ENCODE measurements around the gene EIF5AL1.
"Not testable (repeated sequence)": the region's sequence is repeated elsewhere in the genome, so short reads cannot be mapped to it uniquely, and the experiment has no call there.

Gene EIF5AL1

DNA sequence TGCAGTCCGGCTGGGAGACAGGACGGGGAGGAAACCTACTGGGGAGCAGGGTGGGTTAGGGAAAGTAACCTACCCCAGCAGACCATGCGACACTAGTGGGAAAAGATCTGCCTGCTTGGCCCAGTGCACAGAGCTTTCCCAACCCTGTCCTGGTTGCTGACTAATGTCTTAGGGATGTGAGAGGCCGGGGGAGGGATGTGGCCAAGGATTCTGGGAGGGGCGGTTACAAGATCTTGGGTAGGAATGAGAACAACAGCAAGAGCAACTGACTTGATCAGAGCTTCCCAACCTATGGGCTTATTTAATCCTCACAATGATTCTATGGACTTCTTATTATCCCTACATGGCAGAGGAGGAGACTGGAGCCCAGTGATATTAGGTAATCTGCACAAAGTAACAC, 24.0 kb upstream of the EIF5AL1 start:
- DNase-seq, result no peak

DNA sequence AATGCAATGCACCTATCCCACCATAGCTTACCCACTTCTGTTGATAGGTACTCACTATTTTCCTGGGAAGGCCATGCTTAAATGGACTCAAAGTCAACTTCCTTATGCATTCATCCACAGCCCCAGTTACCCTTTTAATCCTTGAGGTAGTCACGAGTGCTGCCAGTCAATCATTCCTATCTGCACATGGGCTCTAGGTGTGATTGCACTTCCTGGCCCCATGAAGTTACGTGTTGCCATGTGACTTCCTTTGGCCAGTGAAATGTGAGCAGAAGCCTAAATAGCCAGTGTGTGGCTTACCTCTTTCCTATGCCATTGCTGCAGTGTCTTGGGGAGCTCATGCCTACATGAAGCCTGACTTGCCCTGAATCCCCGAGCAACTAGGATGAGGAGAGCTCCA, 23.5 kb upstream of the EIF5AL1 start:
- DNase-seq, result no peak

DNA sequence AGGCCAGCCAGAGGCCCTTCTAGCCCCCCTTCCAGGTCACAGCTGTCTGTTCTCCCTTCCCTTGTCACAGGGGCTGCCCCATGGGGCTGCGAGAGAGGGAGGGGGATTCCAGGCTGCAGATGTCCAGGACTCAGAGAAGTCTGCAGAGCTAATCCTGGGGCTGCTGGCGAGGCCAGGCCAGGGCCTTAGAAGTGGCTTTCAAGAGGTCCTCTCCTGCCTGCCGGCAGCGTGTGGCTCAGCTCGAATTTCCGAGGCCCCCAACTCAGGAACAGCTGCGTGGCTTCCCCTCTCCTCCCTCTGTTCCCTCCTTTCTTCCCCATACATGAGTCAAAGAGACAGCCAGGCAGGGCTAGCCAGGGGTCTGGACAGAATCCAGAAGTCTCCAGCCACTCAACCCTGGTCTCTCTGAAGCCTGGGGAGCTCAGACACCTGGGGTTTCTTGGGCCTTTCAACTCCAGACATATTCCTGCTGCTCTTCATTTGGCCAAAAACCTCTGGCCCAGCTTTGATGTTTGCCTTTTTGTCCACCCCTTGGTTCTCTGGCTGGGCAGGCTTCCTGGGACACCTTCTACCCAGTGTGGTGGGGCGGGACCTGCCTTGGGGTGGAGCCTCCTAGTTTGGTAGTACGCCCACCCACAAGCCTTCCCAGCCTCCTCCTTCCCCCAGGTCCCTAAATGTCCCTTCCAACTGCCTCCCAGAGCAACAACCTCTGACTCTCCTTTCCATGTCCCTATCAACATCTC, 21.8 kb upstream of the EIF5AL1 start:
- DNase-seq, result no peak

DNA sequence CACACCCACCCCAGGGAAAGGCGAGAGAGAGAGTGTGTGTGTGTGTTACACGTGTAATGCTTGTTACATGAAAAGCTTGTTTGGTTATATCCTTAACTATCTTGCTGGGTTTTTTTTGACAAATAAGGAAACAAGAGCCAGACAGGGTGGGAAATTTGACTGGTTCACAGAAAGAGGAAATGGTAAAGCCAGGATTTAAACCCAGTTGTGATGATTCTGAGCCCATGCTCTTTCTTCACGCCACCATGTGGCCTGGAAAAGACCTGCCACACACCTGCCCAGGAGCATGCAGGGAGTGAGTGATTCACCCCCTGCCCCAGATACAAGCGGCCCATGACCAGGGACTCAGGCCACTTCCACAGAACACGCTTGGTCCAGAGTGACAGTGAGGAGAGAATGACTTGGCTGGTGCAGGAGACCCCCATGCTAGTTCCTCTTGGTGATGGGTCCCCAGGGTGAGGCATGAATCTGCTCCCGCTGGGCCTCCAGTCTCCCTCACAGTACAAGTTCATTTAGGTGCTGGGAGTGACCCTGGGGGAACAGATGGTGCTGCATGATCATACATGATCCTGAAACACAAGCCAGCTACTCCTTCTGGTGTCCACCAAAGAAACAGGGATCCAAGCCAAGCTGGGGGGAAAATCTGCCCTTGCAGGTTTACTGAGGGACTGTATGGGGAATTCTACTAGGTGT, 21.0 kb upstream of the EIF5AL1 start:
- no peak for DNase-seq

DNA sequence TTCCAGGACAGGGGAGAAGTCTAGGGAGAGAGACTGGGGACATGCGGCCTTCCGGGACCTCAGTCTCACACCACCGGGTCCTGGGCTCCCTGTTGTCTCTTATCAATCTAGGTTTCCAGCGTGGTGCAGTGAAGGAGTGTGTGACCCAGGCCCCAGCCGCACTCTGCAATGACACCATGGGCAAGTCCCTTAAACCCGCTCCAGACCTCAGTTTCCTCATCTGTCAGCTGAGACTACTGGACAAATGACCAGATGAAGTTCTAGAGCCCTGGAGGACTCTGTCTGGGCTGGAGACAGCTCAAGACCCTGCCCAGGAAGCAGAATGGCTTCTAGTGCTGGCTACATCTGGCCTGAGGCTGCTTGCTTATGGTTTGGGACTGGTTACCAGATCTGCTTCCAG, 20.1 kb upstream of the EIF5AL1 start:
- DNase-seq, result no peak

DNA sequence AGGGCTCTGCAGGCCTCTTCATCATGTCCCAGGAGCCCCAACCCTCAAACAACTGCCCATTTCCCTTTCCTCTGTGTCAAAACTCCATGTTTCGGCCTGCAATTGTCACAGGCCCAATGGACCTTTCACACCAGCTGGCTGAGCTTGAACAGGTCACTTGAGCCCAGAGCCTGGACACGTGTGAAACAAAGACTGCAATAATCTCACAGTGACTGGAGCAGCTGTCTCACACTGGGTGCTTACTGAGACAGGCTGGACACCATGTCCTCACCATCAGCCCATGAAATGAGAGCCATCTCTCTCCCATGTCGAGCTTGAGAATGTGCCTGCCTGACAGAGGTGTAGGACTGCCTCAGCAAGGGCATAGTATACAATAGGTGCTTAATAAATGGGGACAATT, 19.5 kb upstream of the EIF5AL1 start:
- DNase-seq, result no peak

DNA sequence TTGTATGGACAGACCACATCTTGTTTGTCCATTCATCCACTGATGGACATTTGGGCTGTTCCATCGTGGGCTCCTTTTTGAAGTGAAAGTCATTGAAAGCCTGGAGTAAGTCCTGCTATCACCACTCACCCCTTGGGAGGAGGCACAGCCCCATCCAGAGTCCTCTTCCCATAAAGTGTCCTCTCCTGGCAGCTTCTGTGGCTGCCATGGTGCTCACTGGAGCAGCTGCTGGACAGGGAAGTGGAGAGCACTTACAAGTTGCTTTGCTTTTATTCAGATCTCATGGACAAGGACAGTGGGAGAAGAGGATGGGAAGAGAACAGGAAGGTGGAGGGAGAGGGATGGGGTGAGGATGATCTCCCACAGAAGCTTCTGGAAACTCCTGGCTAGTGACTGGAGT, 18.5 kb upstream of the EIF5AL1 start:
- DNase-seq, result no peak

DNA sequence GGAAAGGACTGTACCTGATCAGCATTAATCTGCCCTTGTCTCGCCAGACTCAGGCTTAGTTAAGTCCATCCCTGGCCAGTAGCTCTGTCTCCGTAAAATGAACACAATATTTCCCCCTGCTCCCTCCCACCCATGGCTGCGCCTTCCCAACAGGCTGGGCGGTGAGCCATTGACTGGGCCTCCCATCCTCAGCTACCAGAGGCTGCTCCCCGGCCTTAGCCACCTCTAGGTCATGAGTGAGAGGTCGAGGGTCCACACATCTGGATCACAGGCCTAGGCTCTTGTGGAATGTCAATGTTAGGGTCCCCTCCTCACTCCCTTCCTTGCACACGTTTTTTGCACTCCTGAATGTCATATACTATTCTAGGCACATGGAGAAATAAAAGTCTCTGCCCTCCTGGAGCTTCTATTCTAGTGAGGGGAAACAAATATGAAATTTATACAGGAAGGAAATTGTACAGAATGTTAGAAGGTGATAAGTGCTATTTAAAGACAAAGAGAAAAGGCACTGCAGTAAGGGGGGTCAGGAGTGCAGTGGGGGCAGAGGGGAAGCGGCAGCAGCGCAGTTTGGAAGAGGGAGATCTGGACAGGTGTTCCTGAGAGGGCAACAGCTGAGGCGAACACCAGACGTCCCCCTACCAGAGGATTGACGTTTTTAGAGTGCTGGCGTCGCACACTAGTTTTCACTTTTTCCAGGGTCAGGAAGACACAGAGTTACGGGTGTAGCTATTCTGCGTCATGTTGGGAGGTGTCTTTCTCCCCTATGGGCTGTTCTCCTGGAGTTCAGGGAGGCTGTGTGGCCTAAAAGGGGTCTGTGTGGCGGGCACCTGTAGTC, 17.2 kb upstream of the EIF5AL1 start:
- DNase-seq, result no peak

DNA sequence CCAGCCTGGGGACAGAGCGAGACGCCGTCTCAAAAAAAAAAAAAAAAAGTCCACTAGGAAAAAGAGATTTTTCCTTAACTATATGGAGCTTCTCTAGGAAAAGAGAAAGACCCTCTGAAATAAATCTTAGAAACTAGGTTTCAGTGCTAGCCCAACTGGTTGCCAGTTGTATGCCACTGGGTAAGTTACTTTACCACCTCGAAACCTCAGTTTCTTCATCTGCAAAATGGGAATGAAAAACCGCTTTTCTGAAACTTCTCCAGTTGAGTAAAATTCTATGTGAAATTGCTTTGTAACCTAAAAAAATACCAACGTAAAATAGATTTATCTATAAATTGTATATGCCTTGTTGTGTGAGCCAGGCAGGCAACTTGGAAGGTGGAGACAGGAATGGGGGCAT, 16.5 kb upstream of the EIF5AL1 start:
- DNase-seq, result no peak

DNA sequence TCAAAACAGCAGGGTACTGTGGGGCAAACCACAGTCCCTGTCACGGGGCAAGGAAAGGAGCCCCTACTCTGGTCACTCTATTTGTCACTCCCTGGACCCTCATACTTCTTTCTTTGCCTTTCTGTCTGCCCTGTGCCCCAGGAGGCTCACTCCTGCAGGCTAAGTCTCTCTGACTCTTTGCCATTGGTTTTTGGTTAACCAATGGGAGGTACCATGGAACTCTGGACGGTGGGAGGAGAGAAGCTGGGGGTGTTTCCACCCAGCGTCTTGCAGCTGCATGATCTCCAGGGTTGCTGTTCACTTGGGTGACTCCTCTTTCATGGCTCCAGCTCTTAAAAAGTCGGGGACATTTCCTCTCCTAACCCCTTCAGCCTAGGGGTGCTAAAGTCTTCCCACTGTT, 15.4 kb upstream of the EIF5AL1 start:
- DNase-seq, result no peak

DNA sequence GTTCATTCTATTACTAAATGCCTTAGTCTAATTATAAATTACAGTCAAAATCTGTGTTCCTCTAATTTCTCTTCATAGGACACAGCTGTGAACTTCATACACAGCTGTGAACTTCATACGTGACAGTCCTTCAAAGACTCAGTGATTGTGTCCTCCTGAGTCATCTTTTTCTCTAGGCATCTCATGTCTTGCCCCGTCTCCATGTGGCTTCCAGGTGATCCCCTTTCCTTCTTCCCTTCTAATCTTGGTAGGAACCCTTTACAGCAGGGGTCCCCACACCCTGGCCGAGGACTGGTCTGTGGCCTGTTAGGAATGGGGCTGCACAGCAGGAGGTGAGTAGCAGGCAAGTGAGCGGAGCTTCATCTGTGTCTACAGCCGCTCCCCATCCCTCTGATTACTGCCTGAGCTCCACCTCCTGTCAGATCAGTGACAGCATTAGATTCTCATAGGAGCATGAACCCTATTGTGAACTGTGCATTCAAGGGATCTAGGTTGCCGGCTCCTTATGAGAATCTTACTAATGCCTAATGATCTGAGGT, 14.0 kb upstream of the EIF5AL1 start:
- no peak for DNase-seq

DNA sequence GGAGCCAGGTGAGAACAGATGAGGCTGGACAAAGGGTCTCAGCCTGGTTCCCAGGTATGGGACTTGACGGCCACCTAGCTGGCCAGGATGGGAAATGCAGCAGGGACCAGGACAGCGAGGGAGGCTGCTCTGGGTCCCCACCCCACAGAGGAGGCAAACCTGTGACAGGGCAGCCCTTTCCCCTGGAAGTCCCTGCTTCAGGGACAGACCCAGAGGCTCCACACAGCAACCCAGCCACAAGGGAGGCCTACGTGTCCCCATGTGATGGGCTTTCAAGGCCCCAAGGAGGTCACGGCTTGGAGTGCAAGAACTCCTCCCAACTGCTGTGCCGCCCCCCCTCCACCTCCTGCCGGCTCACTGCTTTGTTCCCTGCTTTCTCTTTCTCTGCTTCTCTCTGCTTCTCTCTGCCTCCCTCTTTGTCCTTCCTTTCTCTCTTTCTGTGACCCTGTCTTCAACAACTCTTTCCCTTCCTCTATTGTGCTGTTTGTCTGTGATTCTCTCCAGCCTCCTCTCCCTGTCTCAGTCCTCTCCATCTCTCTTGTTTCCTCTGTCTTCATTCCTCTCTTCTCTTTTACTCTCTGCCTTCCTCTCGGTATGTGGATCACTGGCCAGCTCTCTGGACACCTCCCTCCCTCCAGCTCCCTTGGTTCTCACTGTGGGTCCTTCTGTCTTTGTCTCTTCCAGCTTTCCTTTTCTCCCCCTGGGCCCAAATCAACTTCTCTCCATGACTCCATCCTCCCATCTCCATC, 9.6 kb upstream of the EIF5AL1 start:
- no peak for DNase-seq

DNA sequence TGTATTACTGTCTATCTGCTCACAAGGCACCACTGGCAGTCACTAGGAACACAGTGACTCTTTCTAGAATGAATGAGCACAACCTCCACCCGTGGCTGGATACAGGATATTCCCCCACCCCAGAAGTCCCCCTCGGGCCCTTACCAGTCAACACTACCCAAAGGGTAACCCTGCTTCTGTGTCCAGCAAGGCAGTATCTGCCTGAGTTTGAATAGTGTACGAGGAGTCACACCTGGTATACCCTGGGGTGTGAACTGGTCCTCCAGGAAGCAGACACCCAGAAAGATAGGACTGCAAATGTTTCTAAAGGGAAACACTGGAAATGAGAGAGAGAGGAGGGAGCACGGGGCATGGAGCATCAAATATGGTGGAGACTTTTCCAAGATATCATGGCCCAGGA, 8.5 kb upstream of the EIF5AL1 start:
- not testable (repeated sequence) for DNase-seq

DNA sequence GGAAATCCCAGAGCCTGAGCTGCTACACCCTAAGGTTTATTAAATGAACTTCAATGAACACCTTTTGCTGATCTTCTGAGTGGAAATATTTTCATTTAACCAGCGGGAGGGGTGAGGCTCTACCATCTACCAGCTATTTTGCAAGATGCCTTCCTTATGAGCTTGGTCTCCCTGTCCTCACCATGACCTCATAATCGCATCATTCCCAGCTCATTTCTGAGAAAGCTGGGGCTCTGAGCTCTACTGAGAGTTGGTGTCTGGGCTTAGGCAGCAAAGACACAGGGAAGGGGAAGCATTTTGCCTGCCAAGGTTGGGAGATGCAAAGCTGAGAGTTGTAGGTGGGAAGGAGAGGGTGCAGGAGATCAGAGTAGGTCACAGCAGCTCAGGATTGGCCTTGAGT, 7.8 kb upstream of the EIF5AL1 start:
- DNase-seq, result not testable (repeated sequence)

DNA sequence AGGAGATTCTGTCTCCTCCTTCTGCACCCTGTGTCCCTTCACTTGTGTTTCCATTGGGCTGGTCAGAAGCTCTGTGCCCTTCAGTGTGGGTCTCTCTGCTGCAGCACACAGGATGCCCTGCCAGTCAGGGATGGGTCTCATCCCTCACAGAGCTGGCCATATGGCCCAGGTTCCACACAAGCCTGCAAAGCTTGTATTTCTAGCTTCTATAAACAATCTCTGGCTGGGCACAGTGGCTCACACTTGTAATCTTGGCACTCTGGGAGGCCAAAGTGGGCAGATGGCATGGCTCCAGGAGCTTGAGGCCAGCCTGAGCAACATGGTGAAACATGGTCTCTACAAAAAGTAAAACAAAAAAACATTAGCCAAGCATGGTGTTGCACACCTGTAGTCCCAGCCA, 7.0 kb upstream of the EIF5AL1 start:
- DNase-seq, result not testable (repeated sequence)

DNA sequence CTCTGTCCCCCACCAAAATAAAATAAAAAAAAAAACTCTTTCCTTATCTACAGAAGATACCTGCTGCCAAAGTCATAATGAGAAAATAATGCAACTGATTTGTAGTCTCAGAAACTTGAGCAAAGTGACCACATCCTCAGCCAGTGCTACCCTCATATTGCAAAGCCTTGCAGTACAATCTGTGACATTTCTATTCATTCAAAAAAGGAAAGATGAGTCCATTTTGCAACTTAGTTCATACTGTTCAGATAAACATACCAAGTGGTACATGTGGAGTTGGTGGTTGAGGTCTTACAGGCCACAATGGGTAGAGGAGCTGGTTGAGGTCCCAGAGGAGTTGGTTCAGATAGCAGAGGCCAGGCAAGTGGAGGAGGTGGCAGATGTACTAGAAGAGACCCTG, 6.5 kb upstream of the EIF5AL1 start:
- no peak for DNase-seq

DNA sequence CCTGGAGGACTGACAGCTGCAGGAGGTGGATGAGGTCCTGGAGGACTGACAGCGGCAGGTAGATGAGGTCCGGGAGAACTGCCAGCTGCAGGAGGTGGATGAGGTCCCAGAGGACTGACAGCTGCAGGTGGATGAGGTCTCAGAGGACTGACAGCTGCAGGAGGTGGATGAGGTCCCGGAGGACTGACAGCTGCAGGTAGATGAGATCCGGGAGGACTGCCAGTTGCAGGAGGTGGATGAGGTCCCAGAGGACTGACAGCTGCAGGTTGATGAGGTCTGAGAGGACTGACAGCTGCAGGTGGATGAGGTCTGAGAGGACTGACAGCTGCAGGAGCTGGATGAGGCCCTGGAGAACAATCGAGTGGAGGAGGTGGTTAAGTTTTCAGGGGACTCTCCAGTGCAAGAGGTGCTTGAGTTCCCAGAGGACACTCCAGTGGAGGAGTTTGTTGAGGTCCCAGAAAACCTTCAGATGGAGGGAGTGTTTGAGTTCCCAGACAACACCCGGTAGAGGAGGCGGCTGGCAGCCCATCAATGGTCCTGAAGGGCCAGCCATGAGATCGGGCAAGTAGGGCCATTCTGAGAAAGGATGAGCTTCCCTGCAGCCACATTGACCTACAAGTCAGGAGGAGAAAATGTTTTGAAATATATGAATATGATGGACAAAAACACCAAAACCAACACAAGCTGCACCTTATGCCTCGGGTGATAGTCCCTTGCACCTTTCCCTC, 4.7 kb upstream of the EIF5AL1 start:
- DNase-seq, result no peak

DNA sequence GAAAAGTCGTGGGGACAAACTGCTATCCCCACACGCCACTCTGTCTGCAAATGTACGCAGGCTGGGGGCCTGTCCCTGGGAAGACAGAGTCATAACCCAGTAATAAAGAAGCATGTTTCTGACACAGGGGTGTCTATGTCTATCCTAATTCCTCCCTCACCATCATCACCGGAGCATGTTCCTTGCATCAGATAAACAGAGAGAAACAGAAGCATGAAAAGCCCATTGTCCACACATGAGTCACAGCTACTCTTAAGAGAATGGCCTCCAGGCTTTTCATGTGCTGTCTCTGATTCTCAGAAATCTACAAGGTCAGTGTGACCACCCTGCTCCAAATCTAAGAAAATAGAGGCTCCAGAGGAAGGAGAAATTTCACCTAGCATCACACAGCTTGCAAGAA, 4.1 kb upstream of the EIF5AL1 start:
- not testable (repeated sequence) for DNase-seq

DNA sequence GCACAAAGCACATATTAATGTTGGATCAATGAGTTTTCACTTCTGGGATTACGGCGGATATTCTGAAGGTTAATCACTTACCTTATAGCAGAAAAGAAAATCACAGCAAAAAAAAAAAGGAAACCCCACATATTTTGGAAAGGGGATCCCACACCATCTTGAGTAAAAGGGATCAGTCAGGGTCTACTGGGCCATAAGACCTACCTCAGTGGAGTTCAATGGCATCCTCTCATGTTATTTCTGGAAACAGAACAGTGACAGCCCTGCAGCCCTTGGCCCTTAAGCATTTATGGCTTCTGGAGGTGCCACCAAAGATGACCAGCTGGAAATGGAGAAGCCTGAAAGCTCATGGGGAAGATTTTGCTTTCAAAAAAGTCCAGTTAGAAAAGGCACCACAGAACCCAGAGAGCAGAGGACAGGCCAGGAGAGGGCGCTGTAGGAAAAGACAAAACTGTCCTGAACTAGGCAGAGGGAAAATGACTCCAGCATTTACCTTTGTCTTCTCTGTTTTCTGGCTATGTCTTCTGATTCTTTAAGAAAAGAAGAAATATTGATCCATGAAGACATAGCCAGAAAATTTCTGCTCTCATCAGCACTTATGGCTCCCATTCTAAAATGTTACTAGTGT, 2.9 kb upstream of the EIF5AL1 start:
- DNase-seq, result not testable (repeated sequence)

DNA sequence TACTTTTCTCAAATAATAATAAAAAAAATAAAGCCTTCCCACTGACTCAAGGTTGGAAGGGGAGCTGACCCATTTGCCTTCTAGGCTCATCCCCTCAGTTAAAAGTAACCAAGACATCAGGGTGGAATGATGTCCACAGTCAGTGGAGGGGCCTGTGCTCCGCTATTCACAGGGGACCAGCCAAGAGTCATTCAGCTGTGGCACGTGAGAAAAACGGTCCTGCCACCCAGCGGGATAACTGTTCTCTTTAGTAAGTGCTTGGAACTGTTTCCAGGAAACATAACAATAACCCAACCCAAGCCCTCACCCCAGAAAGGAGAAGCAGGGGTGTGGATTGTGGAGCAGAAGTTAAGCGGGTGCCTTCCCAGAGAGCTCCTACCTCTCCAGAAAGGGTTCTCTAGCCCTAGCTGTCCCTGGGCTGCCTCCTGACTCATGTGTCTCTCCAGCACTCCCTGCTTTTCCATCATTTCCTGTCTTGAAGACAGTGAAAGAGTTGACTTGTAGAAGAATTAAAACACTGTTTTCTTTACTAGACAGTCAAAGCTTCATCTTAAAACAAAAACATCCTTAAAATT, 2.3 kb upstream of the EIF5AL1 start:
- not testable (repeated sequence) for DNase-seq

DNA sequence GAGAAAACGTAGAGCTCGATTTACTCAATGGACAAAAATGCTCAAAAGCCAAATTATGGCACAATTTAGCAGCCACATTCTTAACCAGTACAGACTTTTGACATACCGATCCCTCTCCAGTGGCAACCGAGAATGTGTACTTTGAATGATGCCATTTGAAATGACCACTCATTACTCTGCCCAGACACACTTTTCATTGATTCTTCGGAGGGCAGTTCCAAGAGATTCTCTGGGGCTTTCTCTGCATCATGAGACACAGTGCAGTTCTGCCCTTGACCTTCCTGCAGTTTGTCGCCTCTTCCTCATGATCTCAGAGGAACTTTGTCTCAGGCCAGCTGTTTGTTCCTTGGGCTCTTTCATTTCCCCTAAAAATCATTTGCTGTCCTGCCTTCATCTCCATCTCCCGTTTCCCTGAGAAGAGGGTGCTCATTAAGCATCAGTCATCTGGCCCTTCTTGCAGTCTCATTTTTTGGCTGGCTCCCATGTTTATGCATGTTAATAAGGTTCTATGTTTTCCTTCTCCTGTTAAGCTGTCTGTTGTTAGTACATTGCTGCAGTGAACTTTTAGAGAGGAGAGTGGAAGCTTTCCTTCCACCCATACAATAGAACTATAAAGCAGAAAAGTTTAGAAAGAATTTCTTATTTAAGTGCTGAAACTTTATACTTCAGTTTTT, 4.3 kb downstream of the EIF5AL1 start:
- DNase-seq, result not testable (repeated sequence)

All from CD4-positive, alpha-beta T cell treated with Interleukin-12 subunit alpha and Interleukin-12 subunit beta, for 1 hour (primary cell).